H1 (cell line): ENCODE results near the gene NUP188. TPM values are rescaled to one million over a fixed set of nuclear protein-coding genes. Genes with fewer than 3 reads are reported as not detected.
A peak's percentile ranks its signal among the peaks of the same experiment; 100 is the strongest.

Source experiments
- ASH2L ChIP-seq: fragments of 200-600, 300-600 bp; sonication (generic); IDR thresholded peaks from one replicate; pipeline ENCODE4 v1.7.1; 2017; ENCODE audit warnings: low read length
- BCL11A ChIP-seq, 2 experiments: IDR thresholded peaks; one replicate each; pipeline ENCODE4 v1.6.1; 2011; ENCODE audit warnings: low read depth in 2 of 2, low read length in 2 of 2, mild to moderate bottlenecking in 2 of 2
- CHD7 ChIP-seq: fragments of 300-600 bp; sonication (generic); IDR thresholded peaks from 2 replicates; pipeline ENCODE4 v1.7.1; 2012; ENCODE audit warnings: low read length, moderate library complexity, mild to moderate bottlenecking, inconsistent platforms; ENCODE audit not compliant: insufficient replicate concordance
- POLR2A ChIP-seq, 2 experiments: IDR thresholded peaks; 1 replicate in 1 of 2; 2 replicates in 1 of 2; pipeline ENCODE4 v1.6.1; 2011; ENCODE audit warnings: low read depth in 2 of 2, low read length in 2 of 2, mild to moderate bottlenecking in 2 of 2; ENCODE audit errors: control extremely low read depth in 1 of 2
- SIRT6 ChIP-seq: IDR thresholded peaks from one replicate; pipeline ENCODE4 v1.7.1; 2012; ENCODE audit warnings: low read length, inconsistent platforms
- TEAD4 ChIP-seq: IDR thresholded peaks from 2 replicates; pipeline ENCODE4 v1.6.1; 2012; ENCODE audit warnings: low read depth, low read length, inconsistent platforms, mixed read lengths
- polyA plus RNA-seq, 7 experiments: library from polyadenylated mRNA; depleted of rRNA in 3 of 7; stranded (reverse) in 5 of 7; unstranded in 2 of 7; fragments of >200 nt in 5 of 7; fragments of 200-250 nt in 2 of 7; gene quantifications; 1 replicate in 5 of 7; 2 replicates in 1 of 7; 4 replicates in 1 of 7; pipeline versions ENCODE4 v1.2.1 to v1.2.3, GENCODE V29; 2011 to 2013; ENCODE audit warnings: missing spikeins in 2 of 7, mixed read lengths in 2 of 7
- total RNA-seq: library from RNA; stranded (reverse); fragmentation: NEBNext Ultra II Directional; extraction: Animal tissue kit (Norgen Biotek cat#: 25700); gene quantifications from 2 replicates; pipeline ENCODE4 v1.2.1, GENCODE V29; 2021
- TF ChIP-seq, protein P1 (sequence below): IDR thresholded peaks from 2 replicates; pipeline ENCODE4 v1.6.1; 2012; ENCODE audit warnings: low read length, inconsistent platforms
- TF ChIP-seq, protein P2 (sequence below): IDR thresholded peaks from 2 replicates; pipeline ENCODE4 v1.6.1; 2011; ENCODE audit warnings: low read length, improper control_type of control experiment

Gene NUP188
- total and polyA plus RNA-seq, 2 of the 8 experiments (the other 6 are each of a cell fraction or from before 2014, with no cell fraction given), result 90.1 to 111 TPM

GRCh38 chr9:129006328-129007034, 59.0 kb downstream of the NUP188 start (continued):
- TF ChIP-seq ASH2L, result no peak
- TF ChIP-seq SIRT6, result no peak
- peak; percentile 82 for TF ChIP-seq TEAD4
- TF ChIP-seq, protein P1, sequence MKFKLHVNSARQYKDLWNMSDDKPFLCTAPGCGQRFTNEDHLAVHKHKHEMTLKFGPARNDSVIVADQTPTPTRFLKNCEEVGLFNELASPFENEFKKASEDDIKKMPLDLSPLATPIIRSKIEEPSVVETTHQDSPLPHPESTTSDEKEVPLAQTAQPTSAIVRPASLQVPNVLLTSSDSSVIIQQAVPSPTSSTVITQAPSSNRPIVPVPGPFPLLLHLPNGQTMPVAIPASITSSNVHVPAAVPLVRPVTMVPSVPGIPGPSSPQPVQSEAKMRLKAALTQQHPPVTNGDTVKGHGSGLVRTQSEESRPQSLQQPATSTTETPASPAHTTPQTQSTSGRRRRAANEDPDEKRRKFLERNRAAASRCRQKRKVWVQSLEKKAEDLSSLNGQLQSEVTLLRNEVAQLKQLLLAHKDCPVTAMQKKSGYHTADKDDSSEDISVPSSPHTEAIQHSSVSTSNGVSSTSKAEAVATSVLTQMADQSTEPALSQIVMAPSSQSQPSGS, result peak; percentile 74
- TF ChIP-seq BCL11A (IDR thresholded peaks at IDR 0.05; ENCODE audit: low read depth in 2 of 2, low read length in 2 of 2), result no peak
- TF ChIP-seq, protein P2, sequence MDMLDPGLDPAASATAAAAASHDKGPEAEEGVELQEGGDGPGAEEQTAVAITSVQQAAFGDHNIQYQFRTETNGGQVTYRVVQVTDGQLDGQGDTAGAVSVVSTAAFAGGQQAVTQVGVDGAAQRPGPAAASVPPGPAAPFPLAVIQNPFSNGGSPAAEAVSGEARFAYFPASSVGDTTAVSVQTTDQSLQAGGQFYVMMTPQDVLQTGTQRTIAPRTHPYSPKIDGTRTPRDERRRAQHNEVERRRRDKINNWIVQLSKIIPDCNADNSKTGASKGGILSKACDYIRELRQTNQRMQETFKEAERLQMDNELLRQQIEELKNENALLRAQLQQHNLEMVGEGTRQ, result no peak
- no peak for TF ChIP-seq CHD7
- TF ChIP-seq POLR2A (IDR thresholded peaks at IDR 0.05; ENCODE audit: control extremely low read depth in 1 of 2, low read depth in 2 of 2, low read length in 2 of 2), result peak in 1 of 2 experiments; percentile 32; a peak in 1 of 3 replicates
